ENCODE data around the gene SLC30A1. TPM values are rescaled to one million over a fixed set of nuclear protein-coding genes. Genes with fewer than 3 reads are reported as not detected.

SLC30A1 gene
- total and polyA plus RNA-seq, 10 of the 15 experiments (the other 5 are each of a cell fraction or from before 2014, with no cell fraction given): 3.5 to 14.1 (median 8.8) TPM

DNA sequence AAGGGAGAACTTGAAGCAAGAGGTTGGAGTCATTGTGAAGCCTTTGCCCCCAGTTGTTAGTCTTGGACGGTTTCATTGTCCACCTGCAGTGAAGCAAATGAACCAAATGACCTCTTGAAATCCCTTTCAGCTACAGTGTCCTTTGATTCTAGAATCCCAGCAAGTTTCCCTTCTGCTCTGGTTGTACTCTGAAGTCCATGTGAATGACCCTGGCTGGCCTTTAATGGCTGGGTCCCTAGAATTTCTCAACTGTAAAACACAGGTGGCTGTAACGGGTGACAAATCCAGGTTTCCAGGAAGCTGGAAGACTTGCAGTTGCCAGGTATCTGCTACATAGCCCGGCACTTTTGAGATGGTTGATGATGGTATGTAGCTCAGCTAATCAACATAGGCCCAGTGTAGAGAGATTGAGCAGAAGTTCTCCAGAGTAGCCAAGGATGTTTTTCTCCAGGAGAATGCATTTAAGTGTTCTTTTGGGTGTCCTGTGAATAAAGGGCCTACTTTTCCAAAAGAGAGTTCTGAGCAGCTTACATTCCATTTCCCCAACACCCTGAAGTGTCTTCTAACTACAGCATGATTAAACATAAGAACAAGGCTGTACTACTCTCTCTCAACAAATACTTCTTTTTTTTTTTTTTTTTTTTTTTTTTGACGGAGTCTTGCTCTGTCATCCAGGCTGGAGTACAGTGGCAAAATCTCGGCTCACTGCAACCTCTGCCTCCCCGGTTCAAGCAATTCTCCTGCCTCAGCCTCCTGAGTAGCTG, 17.6 kb upstream of the SLC30A1 start (continued):
- TF ChIP-seq, protein P1, sequence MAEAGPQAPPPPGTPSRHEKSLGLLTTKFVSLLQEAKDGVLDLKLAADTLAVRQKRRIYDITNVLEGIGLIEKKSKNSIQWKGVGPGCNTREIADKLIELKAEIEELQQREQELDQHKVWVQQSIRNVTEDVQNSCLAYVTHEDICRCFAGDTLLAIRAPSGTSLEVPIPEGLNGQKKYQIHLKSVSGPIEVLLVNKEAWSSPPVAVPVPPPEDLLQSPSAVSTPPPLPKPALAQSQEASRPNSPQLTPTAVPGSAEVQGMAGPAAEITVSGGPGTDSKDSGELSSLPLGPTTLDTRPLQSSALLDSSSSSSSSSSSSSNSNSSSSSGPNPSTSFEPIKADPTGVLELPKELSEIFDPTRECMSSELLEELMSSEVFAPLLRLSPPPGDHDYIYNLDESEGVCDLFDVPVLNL (IDR thresholded peaks at IDR 0.05; ENCODE audit: low read depth, low read length): no peak
- no peak for TF ChIP-seq WRNIP1 (IDR thresholded peaks at IDR 0.05; ENCODE audit: borderline replicate concordance, low read depth, low read length)
- no peak for TF ChIP-seq TCF3 (IDR thresholded peaks at IDR 0.05; ENCODE audit: borderline replicate concordance, insufficient read depth, low read depth, low read length)
- TF ChIP-seq POLR2AphosphoS5 (IDR thresholded peaks at IDR 0.05; ENCODE audit: low read length): no peak
- no peak for TF ChIP-seq MTA2 (IDR thresholded peaks at IDR 0.05; ENCODE audit: low read depth)
- TF ChIP-seq, protein P2, sequence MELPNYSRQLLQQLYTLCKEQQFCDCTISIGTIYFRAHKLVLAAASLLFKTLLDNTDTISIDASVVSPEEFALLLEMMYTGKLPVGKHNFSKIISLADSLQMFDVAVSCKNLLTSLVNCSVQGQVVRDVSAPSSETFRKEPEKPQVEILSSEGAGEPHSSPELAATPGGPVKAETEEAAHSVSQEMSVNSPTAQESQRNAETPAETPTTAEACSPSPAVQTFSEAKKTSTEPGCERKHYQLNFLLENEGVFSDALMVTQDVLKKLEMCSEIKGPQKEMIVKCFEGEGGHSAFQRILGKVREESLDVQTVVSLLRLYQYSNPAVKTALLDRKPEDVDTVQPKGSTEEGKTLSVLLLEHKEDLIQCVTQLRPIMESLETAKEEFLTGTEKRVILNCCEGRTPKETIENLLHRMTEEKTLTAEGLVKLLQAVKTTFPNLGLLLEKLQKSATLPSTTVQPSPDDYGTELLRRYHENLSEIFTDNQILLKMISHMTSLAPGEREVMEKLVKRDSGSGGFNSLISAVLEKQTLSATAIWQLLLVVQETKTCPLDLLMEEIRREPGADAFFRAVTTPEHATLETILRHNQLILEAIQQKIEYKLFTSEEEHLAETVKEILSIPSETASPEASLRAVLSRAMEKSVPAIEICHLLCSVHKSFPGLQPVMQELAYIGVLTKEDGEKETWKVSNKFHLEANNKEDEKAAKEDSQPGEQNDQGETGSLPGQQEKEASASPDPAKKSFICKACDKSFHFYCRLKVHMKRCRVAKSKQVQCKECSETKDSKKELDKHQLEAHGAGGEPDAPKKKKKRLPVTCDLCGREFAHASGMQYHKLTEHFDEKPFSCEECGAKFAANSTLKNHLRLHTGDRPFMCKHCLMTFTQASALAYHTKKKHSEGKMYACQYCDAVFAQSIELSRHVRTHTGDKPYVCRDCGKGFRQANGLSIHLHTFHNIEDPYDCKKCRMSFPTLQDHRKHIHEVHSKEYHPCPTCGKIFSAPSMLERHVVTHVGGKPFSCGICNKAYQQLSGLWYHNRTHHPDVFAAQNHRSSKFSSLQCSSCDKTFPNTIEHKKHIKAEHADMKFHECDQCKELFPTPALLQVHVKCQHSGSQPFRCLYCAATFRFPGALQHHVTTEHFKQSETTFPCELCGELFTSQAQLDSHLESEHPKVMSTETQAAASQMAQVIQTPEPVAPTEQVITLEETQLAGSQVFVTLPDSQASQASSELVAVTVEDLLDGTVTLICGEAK (IDR thresholded peaks at IDR 0.05; ENCODE audit: borderline replicate concordance): no peak
- no peak for TF ChIP-seq DPF2 (IDR thresholded peaks at IDR 0.05)
- TF ChIP-seq, protein P3, sequence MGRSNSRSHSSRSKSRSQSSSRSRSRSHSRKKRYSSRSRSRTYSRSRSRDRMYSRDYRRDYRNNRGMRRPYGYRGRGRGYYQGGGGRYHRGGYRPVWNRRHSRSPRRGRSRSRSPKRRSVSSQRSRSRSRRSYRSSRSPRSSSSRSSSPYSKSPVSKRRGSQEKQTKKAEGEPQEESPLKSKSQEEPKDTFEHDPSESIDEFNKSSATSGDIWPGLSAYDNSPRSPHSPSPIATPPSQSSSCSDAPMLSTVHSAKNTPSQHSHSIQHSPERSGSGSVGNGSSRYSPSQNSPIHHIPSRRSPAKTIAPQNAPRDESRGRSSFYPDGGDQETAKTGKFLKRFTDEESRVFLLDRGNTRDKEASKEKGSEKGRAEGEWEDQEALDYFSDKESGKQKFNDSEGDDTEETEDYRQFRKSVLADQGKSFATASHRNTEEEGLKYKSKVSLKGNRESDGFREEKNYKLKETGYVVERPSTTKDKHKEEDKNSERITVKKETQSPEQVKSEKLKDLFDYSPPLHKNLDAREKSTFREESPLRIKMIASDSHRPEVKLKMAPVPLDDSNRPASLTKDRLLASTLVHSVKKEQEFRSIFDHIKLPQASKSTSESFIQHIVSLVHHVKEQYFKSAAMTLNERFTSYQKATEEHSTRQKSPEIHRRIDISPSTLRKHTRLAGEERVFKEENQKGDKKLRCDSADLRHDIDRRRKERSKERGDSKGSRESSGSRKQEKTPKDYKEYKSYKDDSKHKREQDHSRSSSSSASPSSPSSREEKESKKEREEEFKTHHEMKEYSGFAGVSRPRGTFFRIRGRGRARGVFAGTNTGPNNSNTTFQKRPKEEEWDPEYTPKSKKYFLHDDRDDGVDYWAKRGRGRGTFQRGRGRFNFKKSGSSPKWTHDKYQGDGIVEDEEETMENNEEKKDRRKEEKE (IDR thresholded peaks at IDR 0.05): no peak
